Measurements from ENCODE around the gene TMEM212.

Gene TMEM212

DNA sequence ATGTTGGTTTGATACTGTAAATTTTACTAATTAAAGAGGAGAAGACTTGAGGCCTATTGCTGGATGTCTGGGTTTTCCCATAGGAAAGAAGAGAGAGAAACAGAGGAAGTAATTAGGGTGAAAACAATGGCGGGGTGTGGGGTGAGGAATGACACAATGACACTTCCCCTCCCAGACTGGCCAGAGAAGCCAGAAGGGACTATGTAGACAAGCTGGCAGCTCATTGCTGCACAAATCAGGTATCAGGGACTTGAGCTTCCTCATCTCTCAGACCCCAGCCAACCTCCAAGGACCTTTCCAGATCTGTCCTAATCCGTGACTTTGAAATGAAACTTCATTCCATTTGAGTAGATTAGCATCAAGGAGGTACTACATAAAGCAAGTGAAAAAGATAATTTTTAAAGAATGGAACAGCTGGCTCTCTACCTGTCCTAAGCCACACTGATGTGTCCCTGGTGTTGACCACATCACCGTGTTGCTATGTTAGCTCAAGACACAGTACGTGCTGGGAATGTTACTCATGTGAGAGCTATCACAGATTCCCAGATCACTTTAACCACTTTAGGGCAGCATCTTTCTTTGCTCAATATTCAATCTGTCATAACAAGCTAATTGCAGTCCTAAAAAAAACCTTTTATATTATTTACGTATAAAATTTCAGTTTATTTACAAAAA lies 22.2 kb downstream of the TMEM212 start:
- TF ChIP-seq, protein P1, sequence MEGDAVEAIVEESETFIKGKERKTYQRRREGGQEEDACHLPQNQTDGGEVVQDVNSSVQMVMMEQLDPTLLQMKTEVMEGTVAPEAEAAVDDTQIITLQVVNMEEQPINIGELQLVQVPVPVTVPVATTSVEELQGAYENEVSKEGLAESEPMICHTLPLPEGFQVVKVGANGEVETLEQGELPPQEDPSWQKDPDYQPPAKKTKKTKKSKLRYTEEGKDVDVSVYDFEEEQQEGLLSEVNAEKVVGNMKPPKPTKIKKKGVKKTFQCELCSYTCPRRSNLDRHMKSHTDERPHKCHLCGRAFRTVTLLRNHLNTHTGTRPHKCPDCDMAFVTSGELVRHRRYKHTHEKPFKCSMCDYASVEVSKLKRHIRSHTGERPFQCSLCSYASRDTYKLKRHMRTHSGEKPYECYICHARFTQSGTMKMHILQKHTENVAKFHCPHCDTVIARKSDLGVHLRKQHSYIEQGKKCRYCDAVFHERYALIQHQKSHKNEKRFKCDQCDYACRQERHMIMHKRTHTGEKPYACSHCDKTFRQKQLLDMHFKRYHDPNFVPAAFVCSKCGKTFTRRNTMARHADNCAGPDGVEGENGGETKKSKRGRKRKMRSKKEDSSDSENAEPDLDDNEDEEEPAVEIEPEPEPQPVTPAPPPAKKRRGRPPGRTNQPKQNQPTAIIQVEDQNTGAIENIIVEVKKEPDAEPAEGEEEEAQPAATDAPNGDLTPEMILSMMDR (IDR thresholded peaks at IDR 0.05; ENCODE audit: control insufficient read depth, extremely low read depth, insufficient read depth) = no peak
- no peak overlapping the region for H3K4me3 ChIP-seq (ENCODE audit: low read depth, low read length)
- no peak for DNase-seq (ENCODE audit: low read depth)

DNA sequence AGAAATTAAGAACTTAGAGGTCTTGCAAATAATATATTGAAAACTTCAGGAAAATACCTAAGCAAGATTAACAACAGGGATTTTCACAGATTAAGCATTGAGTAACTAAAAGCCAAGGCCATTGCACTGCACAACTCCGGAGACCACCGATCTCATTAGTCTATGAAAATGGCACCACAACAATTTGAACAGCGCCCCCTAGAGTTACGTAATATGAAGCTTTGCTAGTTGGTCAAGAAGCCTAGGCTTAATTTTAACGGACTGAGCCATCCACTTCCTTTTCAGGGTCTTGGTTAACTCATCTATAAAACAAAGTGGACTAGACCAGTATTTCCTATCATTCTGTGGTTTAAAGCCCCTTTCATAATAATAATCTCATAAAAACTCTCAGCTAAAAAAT lies 24.8 kb downstream of the TMEM212 start:
- DNase-seq (ENCODE audit: low read depth) = no peak
- no peak overlapping the region for H3K4me3 ChIP-seq (ENCODE audit: low read depth, low read length)
- TF ChIP-seq, protein P1 (IDR thresholded peaks at IDR 0.05; ENCODE audit: control insufficient read depth, extremely low read depth, insufficient read depth) = 0 out of 2 replicates have a peak, but pooled peaks have one; percentile 16

DNA sequence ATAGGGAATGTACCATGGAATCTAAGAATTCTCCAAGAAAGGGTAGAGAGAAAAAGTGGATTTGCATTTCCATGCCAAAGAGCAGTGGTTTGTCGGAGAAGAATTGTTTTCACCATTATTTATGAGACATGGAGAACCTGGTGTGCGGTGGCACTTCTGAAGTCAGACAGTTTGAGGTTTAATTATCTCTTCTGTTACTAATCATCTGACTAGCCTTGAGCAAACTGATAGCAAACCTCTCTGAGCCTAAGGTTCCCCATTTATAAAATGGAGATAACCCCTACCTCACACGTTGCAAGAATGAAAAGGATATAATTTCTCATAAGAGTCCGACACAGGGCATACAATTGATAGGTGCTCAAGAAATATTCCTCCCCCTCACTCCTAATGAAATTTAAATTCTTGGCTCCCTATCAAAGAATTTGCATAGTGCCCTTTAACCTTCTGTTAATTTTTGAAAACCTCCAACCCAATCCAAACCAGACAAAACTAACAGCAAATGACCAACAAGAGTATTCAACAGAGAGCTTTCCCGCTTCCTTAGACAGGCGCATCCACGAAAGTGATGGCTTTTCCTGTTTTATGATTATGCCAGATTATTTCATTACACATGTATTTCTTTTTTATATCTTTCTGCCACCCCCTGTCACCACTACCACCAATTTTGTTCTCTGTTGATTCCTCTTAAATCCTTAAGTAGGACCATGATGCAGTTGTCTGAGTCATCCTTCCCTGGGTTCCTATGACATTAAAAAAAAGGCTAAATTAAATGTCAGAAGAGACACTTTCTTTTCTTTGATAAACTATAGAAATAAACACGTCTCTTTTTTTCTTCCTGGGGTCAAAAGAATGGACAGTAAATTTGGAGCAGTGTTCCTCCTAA lies 28.5 kb downstream of the TMEM212 start:
- no peak overlapping the region for H3K4me3 ChIP-seq (ENCODE audit: low read depth, low read length)
- no peak for DNase-seq (ENCODE audit: low read depth)
- TF ChIP-seq, protein P1 (IDR thresholded peaks at IDR 0.05; ENCODE audit: control insufficient read depth, extremely low read depth, insufficient read depth) = no peak

DNA sequence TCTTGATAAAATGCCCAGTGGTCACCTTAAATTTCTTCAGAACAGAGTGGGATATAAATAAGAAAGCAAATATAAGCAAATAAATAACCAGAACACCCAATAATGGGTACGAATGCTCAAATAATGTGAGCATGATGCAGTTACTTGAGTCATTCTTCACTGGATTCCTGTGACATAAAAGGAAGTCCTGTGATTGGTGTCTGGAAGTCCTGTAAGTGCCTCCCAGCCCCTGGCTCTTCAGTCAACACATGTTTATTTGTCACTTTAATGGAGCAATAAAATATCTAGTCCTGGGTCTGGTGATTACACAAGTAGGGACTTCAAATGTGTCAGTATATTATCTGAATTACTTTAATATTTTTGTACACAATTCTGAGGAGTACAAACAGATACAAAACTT lies 30.4 kb downstream of the TMEM212 start:
- DNase-seq (ENCODE audit: low read depth) = peak; percentile 79
- TF ChIP-seq, protein P1 (IDR thresholded peaks at IDR 0.05; ENCODE audit: control insufficient read depth, extremely low read depth, insufficient read depth) = no peak
- no peak overlapping the region for H3K4me3 ChIP-seq (ENCODE audit: low read depth, low read length)

DNA sequence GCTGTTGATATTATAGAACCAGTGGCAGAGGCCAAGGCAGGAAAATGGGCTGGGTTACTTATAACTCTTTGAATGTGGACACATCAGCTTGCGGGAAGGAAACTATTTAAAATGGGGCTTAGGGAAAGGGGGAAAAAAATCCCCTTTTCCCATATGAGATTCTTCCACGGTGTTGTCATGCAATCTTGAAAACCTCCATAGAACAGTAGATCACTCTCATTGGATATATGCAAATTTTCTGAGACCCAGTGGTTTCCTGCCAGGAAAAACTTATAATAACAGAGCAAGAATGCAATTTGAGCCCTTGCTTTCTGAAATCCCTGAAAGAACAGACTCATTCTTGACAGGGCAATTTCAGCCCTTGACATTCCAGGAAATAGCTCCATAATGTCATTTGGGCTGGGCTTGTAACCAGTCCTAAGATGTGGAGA lies 31.1 kb downstream of the TMEM212 start:
- TF ChIP-seq, protein P1 (IDR thresholded peaks at IDR 0.05; ENCODE audit: control insufficient read depth, extremely low read depth, insufficient read depth) = no peak
- H3K4me3 ChIP-seq (ENCODE audit: low read depth, low read length) = no peak overlapping the region
- no peak for DNase-seq (ENCODE audit: low read depth)

DNA sequence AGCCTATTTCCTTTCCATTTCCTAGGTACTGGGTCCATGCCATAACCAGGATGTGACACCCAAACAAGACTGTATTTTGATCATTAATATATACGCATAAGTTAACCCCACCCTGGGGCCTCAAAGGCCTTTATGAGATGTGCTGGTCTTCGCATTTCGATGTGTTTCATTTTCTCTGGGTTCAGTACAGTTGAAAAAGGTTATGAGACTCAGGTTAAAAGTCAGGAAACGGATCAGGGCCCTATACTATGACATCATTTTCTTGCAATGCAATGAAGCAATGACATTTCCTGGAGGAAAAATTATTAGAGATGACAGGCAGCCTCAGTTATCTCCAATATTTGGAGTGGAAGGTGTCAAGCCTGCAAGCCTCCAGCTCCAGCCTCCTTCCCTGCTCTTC lies 31.7 kb downstream of the TMEM212 start:
- TF ChIP-seq, protein P1 (IDR thresholded peaks at IDR 0.05; ENCODE audit: control insufficient read depth, extremely low read depth, insufficient read depth) = no peak
- H3K4me3 ChIP-seq (ENCODE audit: low read depth, low read length) = no peak overlapping the region
- DNase-seq (ENCODE audit: low read depth) = no peak
